Tongue (tissue), 2 donors: ENCODE results near the gene BTBD3. TPM values are rescaled to one million over a fixed set of nuclear protein-coding genes. Genes with fewer than 3 reads are reported as not detected.

Source experiments
- DNase-seq: peaks from one replicate; pipeline ENCODE4 v3.0.0-alpha.2; 2015
- total RNA-seq: library from RNA; depleted of rRNA; stranded (reverse); fragments of >200 nt; gene quantifications from one replicate; pipeline ENCODE4 v1.2.3, GENCODE V29; 2014

Gene BTBD3
- total RNA-seq, 1 donor from 2014 or later: 62.8 TPM

DNA sequence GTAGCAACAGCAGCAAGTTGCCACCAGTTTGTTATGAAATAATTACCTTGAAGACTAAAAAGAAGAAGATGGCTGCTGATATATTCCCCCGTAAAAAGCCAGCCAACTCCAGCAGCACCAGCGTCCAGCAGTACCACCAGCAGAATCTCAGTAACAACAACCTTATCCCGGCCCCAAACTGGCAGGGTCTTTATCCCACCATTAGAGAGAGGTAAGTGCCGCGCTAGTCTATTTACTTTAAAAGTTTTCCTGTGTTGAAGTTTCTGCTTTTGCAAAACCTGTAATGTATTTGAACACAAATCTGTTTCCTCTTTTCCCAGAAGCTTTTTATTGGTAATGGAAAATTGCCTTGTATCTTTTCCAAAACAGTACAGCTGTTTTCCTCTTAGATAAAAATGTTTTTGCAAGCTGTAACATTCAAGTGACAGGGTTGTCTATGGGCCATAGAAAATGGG, 725 bp downstream of the BTBD3 start:
- DNase-seq: peak; percentile 76

DNA sequence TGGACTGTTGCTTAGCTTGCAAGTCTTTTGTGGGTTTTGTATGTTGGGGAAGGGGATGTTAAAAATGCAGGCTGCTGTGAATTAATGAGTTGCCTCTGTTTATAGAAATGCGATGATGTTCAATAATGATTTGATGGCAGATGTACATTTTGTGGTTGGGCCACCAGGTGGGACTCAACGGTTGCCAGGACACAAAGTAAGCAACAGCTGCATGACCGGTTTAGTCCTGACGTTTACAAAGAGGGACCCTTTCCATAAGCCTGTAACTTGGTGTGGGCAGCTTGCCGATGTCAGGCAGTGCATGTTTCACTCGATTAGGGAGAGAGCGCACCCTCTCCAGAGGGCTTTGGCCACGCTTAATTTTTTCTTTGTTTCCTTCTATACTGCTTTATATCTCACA, 1.3 kb downstream of the BTBD3 start:
- peak; percentile 95 for DNase-seq

DNA sequence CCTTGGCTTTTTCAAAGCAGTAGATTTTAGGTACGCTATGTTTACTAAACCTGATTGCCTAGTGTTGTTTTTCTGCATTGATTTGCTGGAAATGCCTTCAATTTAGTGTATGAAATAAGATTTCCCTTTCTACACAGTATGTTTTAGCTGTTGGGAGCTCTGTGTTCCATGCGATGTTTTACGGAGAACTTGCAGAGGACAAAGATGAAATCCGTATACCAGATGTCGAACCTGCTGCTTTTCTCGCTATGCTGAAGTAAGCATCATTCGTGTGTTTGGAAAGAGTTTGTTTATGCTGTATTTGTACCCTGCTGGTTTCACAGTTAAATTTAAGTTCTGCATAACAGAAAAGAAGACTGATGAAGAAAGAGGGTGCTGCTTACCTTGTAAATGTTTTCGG, 1.9 kb downstream of the BTBD3 start:
- DNase-seq: peak; percentile 66

DNA sequence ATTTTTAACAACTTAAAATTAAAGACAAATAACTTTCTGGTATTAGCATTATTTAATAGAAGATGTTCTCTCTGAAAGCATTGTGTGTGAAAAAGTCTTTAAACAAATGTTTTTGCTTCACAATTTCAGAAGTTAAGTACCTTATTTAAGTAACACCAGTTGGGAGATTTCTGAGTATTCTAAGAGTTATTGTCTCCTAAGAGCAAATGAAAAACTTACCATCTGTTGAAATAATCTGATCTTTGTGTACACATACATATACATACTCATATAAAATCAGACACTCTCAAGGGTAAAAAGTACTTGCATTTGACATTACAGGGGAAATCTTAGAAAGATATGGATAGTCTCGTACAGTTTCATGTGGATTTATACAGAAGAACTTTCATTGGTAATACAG, 2.4 kb downstream of the BTBD3 start:
- peak; percentile 19 for DNase-seq

DNA sequence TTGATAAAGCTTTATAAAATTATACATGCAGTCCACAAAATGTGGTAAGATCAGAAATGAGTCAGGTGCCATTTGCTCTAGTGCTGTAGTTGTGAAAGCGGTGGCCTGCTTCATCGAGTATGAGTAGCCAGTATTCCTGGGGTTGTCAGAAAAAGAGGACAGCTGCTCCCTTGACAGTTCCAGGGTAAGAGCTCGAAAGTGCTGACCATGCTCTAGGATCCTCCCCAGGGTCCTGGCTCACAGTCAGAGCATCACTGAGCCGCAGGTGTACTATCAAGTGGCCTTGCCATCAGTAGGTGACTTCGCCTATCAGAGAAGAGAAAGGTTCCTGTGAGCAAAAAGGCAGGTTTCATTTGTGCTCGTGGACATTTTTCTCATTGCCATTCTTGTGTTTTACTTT, 3.6 kb downstream of the BTBD3 start:
- DNase-seq: no peak

DNA sequence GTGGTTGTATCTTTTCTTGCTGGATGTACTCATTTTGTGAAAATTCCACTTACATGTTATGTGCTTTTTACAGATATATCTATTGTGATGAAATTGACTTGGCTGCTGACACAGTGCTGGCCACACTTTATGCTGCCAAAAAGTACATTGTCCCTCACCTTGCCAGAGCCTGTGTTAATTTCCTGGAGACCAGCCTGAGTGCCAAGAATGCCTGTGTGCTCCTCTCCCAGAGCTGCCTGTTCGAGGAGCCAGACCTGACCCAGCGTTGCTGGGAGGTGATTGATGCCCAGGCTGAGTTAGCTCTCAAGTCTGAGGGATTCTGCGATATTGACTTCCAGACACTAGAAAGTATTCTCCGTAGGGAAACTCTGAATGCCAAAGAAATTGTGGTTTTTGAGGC, 4.9 kb downstream of the BTBD3 start:
- no peak for DNase-seq

DNA sequence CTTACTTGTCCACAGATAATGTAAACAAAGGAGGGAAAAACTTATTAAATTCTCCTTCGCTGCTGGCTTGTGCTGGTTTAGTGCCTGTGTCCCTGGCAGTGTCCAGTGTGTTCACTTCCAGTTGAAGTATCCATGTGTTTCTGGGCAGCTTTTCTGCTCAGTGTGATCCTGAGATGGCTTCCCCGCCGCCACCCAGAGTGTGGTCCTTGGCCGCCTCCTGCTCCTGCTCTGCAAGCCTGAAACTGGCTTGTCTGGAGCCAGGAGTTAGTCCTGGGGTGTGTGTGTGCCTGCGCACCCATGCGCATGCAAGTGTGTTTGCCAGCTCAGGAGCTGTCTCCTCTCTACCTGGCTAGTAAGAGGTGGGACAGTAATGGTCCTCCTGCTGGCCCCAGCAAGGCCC, 7.2 kb downstream of the BTBD3 start:
- DNase-seq: no peak

DNA sequence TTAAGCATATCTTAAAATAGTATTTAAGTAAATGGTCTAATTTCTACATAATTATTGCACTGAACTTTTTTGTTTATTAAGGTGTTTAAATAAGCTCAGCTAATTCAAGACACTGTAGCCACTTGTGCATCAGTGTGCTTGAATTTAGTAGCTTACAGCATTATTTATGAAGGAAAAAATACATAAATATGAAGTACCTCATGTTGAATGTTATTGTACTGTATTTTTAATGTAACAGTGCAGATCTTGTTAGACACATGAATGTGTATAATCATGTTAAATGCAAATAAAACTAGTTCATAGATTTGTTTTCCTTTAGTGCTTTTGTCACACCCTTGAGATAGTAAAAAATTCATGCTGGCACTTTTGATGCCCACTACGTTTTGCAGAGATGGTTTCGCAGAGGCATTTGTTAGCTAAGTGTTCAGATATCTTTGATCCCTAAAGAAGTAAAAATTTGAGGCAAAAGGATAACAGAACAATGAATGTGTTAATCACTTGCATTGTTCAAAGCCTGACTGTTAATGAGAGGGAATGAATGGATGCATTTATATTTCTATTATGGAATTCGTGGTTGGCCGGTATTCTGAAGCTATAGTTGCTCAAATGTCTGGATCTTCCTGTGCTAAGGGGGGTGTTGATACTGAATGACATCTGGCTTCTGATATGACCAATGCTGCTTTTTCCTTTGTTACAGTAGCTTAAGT, 8.8 kb downstream of the BTBD3 start:
- no peak for DNase-seq

DNA sequence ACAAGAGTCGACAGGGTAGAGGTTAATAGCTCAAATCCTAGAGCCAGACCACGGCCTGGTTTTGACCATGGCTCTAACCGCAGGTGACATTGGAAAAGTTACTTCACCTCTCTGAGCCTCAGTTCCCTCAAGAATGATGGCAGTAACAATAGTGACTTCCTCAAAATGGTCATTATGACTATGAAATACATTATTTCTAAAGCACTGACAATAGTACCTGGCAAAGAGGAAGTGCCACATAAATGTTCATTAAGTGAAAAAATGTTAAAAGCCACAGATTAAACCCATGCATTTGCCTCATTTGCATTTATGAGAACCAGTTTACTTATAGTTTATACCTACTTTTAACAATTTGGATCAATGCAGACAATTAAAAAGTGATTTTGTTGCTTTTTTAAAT, 12.3 kb downstream of the BTBD3 start:
- DNase-seq: no peak

DNA sequence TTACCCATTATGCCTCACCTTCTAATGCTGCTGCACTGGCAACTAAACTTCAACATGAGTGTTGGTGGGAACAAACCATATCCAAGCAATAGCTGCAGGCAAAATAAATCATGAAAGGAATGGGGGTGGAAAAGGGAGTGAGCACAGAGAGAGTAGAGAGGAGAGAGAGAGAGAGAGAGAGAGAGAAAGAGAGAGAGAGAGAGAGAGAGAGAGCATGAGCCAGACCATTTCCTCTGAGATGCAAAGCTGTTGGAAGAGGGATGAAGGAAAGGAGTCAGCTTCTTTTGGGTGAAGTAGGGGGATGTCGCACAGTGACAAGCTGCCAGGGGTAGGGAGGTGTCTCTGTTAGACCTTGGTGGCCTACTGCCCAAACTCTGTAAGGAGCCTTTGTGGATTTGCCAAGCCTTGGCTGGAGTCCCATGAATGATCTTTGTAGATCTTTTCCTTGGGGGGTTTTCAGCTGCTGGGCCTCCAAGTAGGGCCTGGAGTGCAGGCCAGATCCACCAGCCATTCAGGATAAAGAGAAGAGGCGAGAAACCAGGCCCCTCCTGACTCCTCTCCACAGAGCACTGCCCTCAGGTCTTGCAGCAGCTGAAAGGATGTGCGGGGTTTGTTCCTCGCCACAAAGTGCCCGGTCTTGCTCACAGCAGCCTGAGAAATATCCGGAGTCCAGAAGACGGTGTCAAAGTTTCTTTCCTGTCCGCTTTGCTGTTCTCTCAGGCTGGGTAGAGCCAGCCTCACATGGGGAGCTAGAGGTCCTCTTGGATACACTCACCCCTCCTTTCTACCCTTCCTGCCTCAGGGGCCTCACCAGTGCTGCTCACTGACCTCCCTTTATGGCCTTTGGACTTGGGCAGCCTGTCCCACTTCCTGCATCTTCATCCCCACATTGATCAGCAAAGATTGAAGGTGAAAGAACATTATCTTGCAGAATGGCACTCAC, 17.8 kb downstream of the BTBD3 start:
- peak; percentile 50 for DNase-seq

DNA sequence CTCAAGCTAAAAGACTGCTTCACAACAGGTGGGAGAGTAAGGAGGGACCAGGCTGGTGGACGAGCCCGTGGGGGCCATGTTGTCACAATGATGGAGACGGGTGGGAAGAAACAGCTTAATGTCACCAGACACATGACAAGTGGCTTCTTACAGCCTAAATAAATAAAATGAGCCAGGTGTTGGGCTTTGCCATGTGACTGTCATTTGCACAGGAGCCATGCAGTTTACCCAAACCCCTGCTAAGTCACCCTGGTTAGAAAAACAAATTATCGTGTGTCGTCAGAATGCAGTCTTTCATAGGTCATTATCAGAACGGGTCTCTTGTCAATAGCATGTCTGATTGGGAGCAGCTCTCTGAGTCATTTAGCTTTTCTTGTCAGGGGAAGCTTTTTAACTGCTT, 18.5 kb downstream of the BTBD3 start:
- no peak for DNase-seq

DNA sequence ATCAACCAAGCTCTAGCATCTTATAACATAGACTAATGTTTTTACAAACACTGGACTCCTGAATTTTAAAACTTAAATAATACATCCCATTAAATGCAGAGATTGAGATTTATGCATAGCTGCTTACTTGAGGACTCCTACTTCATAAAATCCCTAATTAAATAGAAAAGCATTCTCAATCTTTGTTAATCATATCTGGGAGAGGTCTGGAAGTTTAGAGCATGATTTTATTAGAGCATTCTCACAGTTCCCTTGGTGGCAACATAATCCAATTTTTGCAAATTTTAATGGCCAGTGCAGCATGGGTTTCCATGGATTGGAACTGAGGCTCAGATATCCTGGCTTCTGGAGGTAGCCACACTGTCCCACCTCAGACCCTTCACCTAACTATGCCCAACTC, 19.5 kb downstream of the BTBD3 start:
- DNase-seq: no peak

DNA sequence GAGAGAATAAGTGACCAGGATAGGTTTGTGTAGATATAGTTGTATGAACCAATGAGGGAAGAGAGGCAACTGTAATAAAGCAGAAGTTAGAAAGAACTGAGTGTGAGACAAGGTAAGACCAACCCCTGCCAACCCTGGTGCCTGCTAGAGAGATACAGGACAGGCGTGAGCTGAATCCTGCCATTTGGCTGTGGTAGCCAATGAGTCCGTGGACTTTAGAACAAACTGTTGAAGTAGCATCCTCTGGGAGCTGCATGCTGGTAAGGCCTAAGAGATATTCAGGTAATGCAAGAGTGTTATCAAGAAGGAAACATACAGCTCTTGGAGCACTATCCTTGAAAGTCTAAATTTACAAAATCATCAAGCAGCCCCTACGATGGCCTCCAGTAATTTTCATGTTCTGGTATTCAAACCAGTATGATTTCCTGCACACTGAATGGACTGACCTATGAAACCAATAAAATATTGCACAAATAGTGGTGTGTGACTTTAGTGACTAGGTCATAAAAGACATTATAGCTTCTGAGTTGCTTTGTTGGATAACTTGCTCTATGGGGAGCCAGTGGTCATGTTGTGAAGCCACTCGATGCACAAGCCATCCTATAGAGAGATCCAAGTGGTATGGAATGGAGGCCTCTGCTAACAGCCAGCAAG, 24.0 kb downstream of the BTBD3 start:
- DNase-seq: no peak

DNA sequence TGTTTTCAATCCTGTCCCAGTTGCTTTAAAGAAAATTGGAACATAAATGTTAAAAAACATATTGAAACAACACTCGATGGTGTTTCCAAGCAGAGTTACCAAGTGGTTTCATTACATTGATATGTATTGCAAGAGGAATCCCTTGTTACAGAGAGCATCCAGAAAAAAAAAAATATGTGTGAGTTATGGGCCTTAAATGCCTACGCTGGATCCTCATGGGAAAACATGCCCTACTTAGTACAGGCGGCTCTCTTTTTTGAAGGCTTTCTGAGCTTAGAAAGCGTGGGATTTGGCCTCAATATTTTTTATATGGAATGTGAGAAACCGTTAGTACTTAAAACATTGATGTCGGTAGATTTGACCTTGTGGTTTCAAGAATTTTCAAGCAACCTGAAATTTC, 26.1 kb downstream of the BTBD3 start:
- no peak for DNase-seq

DNA sequence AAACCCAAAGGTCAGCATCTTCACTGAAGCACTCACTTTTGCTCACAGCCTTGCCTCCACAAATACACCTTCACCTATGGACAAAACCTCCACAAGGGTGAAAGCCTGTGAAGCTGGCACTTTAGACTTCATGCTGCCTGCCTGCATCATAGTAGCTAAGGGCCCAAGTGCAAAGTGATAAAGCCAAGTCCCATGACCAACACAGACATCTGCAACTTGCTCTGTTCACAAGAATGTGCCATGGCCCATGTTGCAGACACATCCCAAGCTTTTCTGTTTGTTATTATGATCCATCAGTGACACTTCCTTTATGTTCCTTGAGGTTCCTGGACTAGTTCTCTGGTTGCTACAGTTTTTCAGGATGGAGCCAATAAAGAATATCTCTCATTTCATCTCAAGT, 31.1 kb downstream of the BTBD3 start:
- DNase-seq: no peak

DNA sequence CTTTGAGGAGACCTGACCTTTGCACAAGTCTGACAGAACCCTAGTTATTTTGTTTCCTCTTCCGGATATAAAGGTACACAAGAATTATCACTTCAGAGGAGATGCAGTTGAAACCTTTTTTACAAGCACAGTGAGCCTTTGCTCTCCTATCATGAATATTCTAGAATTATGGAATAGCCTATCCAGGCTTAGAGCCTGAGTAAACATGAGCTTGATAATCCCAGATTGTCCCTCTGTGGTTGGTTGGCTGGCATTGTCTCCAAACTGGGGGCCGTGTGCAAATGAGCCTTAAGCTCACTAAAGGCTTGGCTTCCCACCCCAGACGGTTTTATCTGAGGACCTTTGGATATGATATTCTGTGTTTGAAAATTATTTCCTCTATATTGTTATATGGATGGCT, 32.0 kb downstream of the BTBD3 start:
- no peak for DNase-seq

DNA sequence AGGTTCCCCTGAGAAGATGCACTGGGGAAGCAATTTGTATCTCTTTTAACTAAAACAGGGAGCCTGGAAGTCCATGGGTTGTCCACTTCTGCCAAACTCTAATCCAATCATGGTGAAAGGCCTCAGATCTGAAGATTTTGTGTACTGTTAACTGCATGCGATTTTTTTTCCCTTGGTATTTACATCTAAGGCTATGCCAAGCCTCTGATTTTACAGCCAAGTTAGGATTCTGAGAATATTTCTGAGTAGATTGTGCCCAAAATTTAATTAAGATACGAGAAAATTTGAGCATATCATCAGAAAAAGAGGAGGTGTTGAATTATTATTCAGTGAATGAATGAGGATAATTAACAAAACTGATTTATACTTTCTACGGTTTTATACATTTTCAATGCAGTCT, 34.0 kb downstream of the BTBD3 start:
- no peak for DNase-seq

DNA sequence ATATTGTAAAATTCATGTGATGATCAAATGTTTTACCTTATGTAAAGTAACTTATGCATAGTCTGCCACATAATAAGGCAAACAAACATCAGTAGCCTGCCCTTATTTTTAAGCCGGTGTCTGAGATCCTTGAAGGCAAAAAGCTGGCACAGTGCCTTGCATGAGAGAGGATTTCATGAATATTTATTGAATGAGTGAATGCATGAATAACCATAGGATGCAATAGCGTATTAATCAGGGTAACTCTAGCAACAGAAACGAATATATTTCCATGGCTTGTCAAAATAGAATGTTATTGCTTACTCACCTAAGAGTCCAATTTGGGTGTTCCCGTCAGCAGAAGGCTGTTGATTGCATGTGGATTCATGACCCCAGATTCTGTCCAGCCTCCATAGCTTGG, 34.9 kb downstream of the BTBD3 start:
- no peak for DNase-seq

DNA sequence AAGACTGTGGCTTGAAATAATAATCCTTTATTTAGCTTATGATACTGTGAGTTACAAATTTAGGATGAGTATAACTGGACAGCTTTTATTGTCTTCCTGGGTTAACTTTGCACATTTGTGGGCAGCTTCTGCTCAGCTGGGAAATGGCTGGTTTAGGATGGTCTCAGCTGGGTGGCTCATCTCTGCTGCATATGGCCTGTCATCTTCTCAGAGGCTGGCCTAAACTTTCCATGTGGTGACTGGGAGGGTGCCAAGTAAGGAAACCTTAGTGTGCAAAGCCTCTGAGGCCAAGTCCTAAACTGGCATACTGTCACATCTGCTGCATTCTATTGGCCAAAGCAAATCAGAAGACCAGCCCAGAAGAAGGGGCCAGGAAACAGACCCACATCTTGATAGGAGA, 40.2 kb downstream of the BTBD3 start:
- DNase-seq: no peak

DNA sequence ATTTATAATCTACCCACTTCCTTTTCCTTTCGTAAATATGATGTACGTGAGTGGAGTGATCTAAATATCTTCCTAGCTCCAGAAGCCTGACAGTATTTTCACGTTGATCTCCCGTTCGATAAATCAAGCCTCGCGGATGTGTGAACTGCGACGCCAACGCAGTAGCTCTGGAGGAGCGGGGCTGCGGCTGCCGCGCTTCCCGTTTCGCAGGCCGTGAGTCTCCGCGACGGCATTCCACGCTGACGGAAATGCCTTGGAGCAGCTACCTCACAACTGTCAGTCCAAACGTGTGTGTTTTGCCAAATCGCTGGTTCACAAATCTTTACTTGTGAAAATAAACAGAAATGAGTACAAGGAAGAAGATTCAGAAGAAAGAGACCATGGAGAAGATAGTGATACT, 41.2 kb downstream of the BTBD3 start:
- no peak for DNase-seq

DNA sequence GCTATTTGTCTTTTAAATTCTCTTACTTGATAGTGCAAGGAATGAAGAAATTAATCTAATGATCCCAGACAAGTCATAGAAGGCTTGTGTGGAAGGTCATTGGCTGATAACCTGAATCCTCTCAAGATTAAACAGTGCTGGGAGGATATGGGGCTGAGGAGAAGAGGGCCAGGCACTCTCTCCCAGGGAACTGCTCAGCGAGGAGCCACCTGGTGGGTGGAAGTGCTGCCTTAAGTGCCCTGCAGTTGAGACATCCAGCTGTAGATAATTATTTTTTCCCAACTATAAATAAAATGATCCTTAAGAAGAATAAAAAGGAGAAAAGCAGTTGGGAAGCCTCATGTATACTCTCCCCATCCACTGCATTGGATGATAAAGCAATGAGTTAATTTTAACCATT, 47.9 kb downstream of the BTBD3 start:
- DNase-seq: no peak

DNA sequence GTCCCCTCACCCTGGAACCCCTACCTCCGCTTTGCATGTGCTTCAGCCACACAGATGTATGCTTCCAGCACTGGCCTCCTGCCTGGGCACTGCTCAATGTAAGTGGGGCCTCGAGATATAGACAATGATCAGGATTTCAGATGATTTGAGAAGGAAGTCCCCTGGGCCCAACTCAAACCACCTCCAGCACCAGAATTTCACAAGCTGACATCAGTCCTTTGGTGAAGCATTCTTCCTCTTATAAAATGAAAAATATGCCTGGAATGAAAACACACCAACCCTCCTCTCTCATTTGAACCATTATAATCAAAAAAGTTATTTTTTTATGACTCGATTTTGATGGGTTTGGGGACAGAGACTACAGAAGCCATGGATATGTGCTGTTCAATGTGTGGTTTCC, 48.5 kb downstream of the BTBD3 start:
- no peak for DNase-seq

DNA sequence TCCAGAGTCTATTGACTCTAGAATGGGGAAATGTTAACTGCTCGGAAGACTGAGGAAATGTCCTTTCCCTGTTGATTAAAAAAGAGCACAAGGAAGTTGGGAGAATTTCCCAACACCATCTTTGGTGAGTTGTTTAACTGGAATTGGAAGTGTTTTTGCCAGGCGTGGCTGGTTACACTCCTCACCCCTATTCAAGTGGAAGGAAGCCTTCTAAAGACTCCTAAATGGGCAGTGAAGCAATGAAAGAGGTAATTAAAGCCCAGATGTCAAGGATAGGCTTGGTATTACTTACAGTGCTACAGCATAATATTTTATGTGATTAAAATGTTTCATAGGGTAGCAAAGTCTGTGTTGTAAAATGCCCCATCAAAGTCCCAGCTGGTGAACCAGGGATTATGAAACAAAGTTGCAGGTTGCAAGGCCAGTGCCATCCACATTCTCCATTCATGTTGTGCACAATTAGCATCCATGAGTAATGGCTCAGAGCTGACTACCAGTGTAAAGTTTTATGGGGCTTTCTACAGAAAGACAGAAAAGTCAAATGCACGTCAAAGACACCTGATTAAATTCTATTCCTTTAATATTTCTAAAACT, 52.6 kb downstream of the BTBD3 start:
- DNase-seq: no peak
